ENCODE measurements around the gene ARSJ.

ARSJ gene

DNA sequence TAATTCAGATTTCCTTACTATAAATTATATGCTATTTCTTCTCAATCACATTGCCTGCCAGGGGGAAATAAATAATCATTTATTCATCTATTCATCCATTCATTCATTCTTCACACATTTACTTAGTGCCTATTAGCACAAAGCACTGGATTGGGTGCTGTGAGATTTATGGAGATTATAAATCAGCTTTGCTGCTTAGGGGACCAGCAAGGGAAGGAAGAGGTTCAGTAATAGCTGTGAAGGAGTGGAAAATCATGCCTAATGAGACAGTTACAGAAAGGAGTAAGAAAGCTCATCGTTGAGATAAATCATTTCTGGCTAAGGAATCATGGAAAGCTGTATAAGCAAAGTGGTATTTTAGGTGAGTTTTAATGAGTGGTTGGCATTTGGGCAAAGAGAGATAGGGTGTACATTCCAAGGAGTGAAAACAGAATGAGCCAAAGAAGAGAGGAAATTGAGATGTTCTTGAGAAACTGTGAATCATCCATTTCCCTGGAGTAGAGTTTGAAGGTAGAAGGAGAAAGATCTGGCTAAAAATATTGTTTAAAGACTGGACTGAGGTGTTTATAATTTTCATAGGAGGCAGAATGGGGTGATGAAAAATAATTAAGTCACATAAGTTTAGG lies 9.6 kb downstream of the ARSJ start:
- no peak for FAIRE-seq
- TF ChIP-seq, protein P1, sequence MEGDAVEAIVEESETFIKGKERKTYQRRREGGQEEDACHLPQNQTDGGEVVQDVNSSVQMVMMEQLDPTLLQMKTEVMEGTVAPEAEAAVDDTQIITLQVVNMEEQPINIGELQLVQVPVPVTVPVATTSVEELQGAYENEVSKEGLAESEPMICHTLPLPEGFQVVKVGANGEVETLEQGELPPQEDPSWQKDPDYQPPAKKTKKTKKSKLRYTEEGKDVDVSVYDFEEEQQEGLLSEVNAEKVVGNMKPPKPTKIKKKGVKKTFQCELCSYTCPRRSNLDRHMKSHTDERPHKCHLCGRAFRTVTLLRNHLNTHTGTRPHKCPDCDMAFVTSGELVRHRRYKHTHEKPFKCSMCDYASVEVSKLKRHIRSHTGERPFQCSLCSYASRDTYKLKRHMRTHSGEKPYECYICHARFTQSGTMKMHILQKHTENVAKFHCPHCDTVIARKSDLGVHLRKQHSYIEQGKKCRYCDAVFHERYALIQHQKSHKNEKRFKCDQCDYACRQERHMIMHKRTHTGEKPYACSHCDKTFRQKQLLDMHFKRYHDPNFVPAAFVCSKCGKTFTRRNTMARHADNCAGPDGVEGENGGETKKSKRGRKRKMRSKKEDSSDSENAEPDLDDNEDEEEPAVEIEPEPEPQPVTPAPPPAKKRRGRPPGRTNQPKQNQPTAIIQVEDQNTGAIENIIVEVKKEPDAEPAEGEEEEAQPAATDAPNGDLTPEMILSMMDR (IDR thresholded peaks at IDR 0.05; ENCODE audit: insufficient read depth, missing control alignments): no peak
- DNase-seq (ENCODE audit: insufficient read length, low spot score): no peak

DNA sequence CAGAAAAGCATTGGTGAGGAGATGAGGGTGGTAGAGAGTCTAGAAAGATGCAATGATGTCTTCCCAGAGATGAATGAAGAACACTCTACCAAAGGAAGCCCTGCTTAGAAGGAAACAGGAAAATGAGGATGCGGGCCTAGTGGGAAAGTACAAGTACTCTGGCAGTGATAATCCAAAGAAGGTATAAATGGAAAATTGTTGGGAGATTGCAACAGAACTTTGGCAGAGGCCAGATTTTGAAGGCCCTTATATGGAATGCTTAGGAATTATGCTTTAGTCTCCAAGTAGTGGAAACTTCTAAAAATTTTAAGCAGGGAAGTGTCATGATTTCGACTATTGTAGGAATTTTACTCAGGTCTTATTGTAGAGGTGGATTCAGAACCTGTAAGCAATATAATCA lies 11.0 kb downstream of the ARSJ start:
- no peak for DNase-seq (ENCODE audit: insufficient read length, low spot score)
- FAIRE-seq: no peak
- TF ChIP-seq, protein P1 (IDR thresholded peaks at IDR 0.05; ENCODE audit: insufficient read depth, missing control alignments): no peak

DNA sequence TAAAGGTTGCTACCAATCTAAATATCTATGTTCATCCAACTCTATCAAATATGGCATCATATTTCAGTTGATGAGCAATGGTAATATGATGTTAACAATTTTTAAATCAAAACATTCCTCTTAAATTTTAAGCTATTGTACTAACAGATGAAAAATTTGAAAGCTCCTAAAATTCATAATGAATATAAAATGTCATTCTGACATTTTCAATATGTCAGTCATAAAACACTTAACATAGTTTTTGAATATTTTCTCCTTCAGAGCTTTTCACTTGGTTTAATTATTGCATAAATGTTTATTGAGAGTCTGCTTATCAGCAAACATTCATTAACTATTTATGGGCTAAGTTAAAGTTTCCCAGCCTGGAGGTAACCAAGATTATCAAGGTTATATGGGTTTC lies 11.8 kb downstream of the ARSJ start:
- FAIRE-seq: no peak
- DNase-seq (ENCODE audit: insufficient read length, low spot score): no peak
- TF ChIP-seq, protein P1 (IDR thresholded peaks at IDR 0.05; ENCODE audit: insufficient read depth, missing control alignments): no peak

DNA sequence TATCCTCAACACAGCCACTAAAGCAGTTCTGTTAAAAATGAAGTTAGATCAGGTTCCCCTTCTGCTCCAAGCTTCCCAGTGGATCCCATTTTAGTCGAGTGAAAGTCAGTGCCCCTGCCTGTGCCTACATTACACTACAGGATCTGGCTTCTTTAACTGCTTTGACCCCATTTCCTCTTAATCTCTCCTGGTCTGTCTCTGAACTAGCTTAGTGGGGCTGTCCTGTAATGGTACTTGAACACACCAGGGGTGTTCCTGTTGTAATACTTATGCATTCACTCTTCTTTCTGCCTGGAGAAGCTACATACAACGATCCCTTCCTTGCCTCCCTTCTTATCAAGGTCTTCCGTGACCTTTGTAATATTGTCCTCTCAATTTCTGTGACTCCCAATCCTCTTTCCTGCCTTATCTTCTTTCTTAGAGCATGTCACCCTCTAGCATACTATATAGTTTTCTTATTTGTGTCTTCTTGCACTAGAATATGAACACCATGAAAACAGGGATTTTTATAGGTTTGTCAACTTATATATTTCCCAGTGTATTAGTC lies 16.7 kb downstream of the ARSJ start:
- TF ChIP-seq, protein P1 (IDR thresholded peaks at IDR 0.05; ENCODE audit: insufficient read depth, missing control alignments): no peak
- DNase-seq (ENCODE audit: insufficient read length, low spot score): no peak
- FAIRE-seq: no peak

DNA sequence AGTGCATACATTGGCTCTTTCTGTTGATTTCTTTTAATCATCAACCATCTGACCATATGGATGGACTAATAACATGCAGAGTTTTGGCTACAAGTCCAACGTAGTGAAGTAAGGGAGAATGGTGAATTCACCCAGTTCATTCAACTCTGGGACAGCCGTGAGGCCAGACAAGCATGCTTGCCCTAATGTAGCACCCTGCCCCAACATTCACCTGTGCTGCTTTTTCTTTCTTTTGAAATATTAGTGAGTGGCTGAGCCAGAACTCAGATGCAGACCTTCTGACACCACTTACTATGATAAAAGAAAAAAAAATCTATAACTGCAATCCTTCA lies 17.5 kb downstream of the ARSJ start:
- DNase-seq (ENCODE audit: insufficient read length, low spot score): no peak
- TF ChIP-seq, protein P1 (IDR thresholded peaks at IDR 0.05; ENCODE audit: insufficient read depth, missing control alignments): no peak
- FAIRE-seq: no peak

DNA sequence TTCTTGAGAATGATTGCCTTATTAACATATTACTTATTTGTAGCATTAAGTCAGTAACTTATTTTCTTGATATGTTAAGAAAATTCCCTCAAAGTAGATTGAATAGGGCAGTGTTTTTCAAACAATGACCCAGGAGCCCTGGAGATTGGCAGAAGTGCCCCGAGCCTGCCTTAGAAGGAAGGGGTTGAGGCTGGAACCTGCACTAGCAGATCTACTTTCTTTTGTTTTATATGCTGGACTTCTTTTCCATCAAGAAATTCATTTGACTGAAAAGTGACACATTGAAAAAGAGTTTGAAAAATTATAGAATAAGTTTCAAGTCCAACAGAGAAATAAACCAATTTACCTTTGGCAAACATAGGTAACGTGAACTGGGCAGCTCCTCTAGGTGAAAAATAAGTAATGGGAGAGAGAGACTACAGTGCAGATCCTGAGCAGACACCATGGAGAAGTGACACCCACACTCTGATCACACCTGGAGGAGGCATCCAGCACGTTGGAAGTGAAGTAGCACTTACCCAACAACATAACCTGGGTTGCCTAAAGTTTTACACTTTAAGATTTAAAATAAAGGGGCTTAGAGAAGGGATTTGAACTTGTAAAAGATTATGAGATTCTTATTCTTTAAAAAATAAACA lies 18.6 kb downstream of the ARSJ start:
- DNase-seq (ENCODE audit: insufficient read length, low spot score) (no peak), FAIRE-seq (no peak)
- TF ChIP-seq, protein P1 (IDR thresholded peaks at IDR 0.05; ENCODE audit: insufficient read depth, missing control alignments): no peak

DNA sequence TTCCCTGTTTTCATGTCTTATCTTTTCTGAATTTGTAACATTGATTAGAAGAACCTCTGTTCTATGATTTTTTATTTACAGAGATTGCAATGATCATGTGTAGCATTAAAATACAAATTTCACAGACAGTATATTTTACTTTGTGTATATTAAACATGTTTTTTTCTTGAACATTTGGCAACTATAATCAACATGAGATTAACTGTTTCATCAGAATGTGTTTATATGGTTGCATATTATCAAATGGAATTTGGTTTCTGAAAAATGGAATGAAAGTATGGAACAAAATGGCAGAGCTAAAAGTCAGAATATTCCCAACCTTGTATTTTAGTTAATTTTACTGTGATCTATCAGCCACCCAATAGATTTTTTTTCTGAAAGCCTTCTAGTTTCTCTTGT lies 19.9 kb downstream of the ARSJ start:
- FAIRE-seq: no peak
- DNase-seq (ENCODE audit: insufficient read length, low spot score): no peak
- TF ChIP-seq, protein P1 (IDR thresholded peaks at IDR 0.05; ENCODE audit: insufficient read depth, missing control alignments): no peak
